NB4 (cell line): ENCODE results near the gene METTL6.

Experiments
- DNase-seq: peaks from one replicate; pipeline ENCODE4 v3.0.0; 2010; ENCODE audit warnings: low read depth
- H3K4me3 ChIP-seq: one replicate; pipeline ENCODE4 v1.5.1; 2011; ENCODE audit warnings: mild to moderate bottlenecking, low read depth, low read length, moderate library complexity
- MYC ChIP-seq: IDR thresholded peaks from 2 replicates; pipeline ENCODE4 v1.6.1; 2011; ENCODE audit warnings: low read depth, low read length
- POLR2A ChIP-seq: IDR thresholded peaks from 2 replicates; pipeline ENCODE4 v1.6.1; 2011; ENCODE audit warnings: mild to moderate bottlenecking; ENCODE audit not compliant: insufficient read length; ENCODE audit errors: extremely low read depth
- TF ChIP-seq, protein P1 (sequence below): IDR thresholded peaks from 2 replicates; pipeline ENCODE4 v1.6.1; 2011; ENCODE audit warnings: low read depth, low read length
- TF ChIP-seq, protein P2 (sequence below): IDR thresholded peaks from one replicate; pipeline ENCODE4 v1.5.1; 2012; ENCODE audit warnings: low read depth, low read length

Gene METTL6

DNA sequence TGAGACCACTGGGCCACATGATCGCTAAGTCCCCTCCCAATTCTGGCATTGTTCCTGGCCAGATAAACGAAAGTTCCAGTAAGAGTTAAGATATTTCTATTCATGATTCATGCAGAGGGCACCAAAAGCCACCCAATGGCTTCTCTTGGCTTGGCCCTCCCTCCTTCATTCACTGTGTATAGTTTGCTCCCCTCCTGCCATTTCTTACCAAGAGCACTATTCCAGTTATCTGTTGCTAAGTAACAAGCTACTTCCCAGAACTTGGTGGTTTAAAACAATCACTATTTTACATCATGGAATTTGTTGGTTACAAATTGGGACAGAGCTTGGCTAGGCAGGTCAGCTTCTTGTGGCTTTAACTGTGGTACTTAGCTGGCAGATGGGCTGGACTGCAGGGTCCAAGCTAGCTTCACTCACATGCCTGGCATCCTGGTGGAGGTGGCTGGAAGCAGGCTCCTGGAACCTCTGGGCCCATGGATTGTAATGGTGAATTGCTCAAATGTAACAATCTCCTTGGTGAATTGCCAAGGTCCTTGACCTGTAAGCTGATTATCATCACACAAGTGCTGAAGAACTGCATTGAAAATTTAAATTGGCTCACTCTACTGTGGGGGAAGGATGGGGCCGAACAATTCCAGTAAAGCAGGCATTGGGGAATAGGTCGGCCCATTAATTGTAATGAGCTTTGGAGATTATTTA lies 16.6 kb upstream of the METTL6 start:
- no peak overlapping the region for H3K4me3 ChIP-seq
- DNase-seq = no peak
- TF ChIP-seq, protein P1, sequence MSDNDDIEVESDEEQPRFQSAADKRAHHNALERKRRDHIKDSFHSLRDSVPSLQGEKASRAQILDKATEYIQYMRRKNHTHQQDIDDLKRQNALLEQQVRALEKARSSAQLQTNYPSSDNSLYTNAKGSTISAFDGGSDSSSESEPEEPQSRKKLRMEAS = no peak
- TF ChIP-seq, protein P2, sequence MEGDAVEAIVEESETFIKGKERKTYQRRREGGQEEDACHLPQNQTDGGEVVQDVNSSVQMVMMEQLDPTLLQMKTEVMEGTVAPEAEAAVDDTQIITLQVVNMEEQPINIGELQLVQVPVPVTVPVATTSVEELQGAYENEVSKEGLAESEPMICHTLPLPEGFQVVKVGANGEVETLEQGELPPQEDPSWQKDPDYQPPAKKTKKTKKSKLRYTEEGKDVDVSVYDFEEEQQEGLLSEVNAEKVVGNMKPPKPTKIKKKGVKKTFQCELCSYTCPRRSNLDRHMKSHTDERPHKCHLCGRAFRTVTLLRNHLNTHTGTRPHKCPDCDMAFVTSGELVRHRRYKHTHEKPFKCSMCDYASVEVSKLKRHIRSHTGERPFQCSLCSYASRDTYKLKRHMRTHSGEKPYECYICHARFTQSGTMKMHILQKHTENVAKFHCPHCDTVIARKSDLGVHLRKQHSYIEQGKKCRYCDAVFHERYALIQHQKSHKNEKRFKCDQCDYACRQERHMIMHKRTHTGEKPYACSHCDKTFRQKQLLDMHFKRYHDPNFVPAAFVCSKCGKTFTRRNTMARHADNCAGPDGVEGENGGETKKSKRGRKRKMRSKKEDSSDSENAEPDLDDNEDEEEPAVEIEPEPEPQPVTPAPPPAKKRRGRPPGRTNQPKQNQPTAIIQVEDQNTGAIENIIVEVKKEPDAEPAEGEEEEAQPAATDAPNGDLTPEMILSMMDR = no peak
- no peak for TF ChIP-seq MYC
- TF ChIP-seq POLR2A = no peak

DNA sequence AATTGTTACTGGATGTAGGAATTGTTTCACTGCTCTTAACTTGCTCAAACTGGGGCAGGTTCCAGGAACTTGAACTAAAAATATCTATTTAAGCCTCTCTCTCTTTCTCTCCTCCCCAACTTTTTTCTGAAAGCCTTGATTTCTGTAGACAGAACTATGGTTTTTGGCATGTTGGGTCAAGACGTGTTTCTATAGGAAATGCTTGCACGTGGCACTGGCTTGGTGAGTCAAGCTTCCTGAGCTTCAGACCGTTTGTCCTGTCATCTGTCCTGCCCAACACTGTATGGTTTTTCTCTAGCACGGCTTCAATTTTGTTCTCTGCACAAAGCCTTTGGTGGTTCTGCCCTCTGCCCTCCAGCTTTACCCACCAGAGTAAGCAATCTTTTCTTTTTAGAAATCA lies 13.5 kb upstream of the METTL6 start:
- DNase-seq = no peak
- TF ChIP-seq, protein P2 = no peak
- no peak for TF ChIP-seq MYC
- TF ChIP-seq, protein P1 = no peak
- TF ChIP-seq POLR2A = no peak
- no peak overlapping the region for H3K4me3 ChIP-seq

DNA sequence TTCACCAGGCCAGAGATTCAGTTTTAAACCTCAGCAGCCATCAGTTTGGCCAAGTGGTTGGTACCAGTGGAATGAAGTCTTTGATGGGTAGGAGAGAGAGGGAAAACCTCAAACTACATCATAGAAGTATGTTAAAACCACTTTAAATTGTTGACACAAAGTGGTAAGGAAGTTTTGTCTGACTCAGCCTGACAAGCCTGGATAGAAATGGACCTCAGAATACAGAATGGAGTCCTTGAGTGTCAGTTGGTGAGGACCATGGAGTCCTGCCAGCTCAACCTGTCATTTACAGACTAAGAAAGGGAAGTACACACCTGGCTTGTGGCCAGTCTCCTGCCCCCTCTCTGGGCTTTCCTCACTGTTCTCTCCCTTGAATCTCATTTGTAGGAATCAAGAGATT lies 12.1 kb upstream of the METTL6 start:
- H3K4me3 ChIP-seq = no peak overlapping the region
- TF ChIP-seq, protein P1 = no peak
- TF ChIP-seq MYC = no peak
- TF ChIP-seq, protein P2 = no peak
- no peak for TF ChIP-seq POLR2A
- DNase-seq = no peak

DNA sequence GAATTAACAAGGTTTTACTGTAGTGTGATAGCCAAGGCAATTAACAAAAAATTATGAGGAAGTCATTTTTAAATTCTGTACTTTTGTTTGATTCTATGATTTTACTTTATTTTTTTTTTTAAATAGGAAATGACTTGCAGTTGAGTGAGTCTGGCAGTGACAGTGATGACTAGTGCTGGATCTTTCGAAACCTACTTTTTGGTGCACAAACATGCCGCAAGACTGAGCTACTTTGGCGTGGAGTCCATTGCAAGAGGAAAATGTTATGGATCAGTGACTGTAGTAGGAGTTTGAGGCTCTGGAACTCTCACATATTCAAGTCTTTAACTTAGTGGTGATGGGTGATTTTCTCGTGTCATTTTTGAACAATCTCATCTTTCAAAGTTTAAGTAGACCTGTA lies 11.6 kb upstream of the METTL6 start:
- TF ChIP-seq, protein P1 = no peak
- TF ChIP-seq, protein P2 = no peak
- TF ChIP-seq POLR2A (no peak), MYC (no peak)
- no peak for DNase-seq
- no peak overlapping the region for H3K4me3 ChIP-seq

DNA sequence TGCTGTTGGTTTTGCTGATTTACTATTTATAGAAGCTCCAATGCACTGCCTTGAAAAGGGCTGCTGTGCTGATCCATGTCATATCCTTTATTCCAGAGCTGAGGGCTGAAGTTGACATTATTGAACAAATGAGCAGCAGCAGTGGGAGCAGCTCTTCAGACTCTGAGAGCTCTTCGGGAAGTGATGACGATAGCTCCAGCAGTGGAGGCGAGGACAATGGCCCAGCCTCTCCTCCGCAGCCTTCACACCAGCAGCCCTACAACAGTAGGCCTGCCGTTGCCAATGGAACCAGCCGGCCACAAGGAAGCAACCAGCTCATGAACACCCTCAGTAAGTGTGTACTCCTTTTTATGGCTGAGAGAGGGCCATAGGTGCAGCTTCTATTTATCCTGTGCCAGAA lies 8.9 kb upstream of the METTL6 start:
- no peak overlapping the region for H3K4me3 ChIP-seq
- TF ChIP-seq MYC (no peak), POLR2A (no peak)
- TF ChIP-seq, protein P2 = no peak
- TF ChIP-seq, protein P1 = no peak
- DNase-seq = no peak
